Stimulated activated CD8-positive, alpha-beta memory T cell treated with anti-CD3 and anti-CD28 coated beads, Interleukin-15, amount 100 ng/mL, for 1 hour (primary cell): ENCODE measurements around the gene VEZT.
"Not testable (repeated sequence)": the region's sequence is repeated elsewhere in the genome, so short reads cannot be mapped to it uniquely, and the experiment has no call there.

Source experiments
- DNase-seq: peaks from one replicate; pipeline ENCODE4 v3.0.0-alpha.2; 2020; ENCODE audit warnings: low read depth

The VEZT gene

GRCh38 chr12:95319694-95320331, 102.2 kb downstream of the VEZT start:
- no peak for DNase-seq

- DNase-seq: no peak
Observed at GRCh38 chr12:95321516-95322246, 104.1 kb downstream of the VEZT start.

- DNase-seq: no peak
Observed at GRCh38 chr12:95322326-95322725, 104.7 kb downstream of the VEZT start.

GRCh38 chr12:95323212-95323611, 105.6 kb downstream of the VEZT start:
- no peak for DNase-seq

GRCh38 chr12:95324246-95324645, 106.6 kb downstream of the VEZT start:
- DNase-seq: not testable (repeated sequence)

- DNase-seq: no peak
Observed at GRCh38 chr12:95325501-95325900, 107.9 kb downstream of the VEZT start.

GRCh38 chr12:95326445-95326844, 108.8 kb downstream of the VEZT start:
- no peak for DNase-seq

- no peak for DNase-seq
Observed at GRCh38 chr12:95326855-95327254, 109.2 kb downstream of the VEZT start.

- no peak for DNase-seq
Observed at GRCh38 chr12:95328708-95329107, 111.1 kb downstream of the VEZT start.

- no peak for DNase-seq
Observed at GRCh38 chr12:95335948-95336347, 118.3 kb downstream of the VEZT start.

- DNase-seq: no peak
Observed at GRCh38 chr12:95336387-95337067, 118.9 kb downstream of the VEZT start.

- no peak for DNase-seq
Observed at GRCh38 chr12:95337146-95337545, 119.5 kb downstream of the VEZT start.

- no peak for DNase-seq
Observed at GRCh38 chr12:95339086-95339788, 121.6 kb downstream of the VEZT start.

GRCh38 chr12:95342008-95342407, 124.4 kb downstream of the VEZT start:
- no peak for DNase-seq

GRCh38 chr12:95343461-95344230, 126.0 kb downstream of the VEZT start:
- DNase-seq: no peak

GRCh38 chr12:95349291-95349690, 131.7 kb downstream of the VEZT start:
- DNase-seq: no peak

- no peak for DNase-seq
Observed at GRCh38 chr12:95351748-95352147, 134.1 kb downstream of the VEZT start.
